Body of pancreas (tissue), 4 donors: ENCODE data around the gene P2RY8. TPM values are rescaled to one million over a fixed set of nuclear protein-coding genes. Genes with fewer than 3 reads are reported as not detected.

Experiments
- ATAC-seq: fragments of 150-250 bp; one replicate; pipeline ENCODE4 v1.9.1; 2016
- DNase-seq, 4 donors: peaks; one replicate each; pipeline ENCODE4 v3.0.0-alpha.2; 2019
- H3K27ac ChIP-seq, 4 donors: fragments of 200-600 bp; sonication (generic); 1 replicate in 3 of 4; 2 replicates in 1 of 4; pipeline versions ENCODE4 v1.5.1 to v1.6.1; 2016 to 2019; ENCODE audit warnings: mild to moderate bottlenecking in 1 of 4, mixed read lengths in 1 of 4, moderate library complexity in 1 of 4
- H3K27me3 ChIP-seq, 2 donors: fragments of 200-600 bp; sonication (generic); one replicate each; pipeline ENCODE4 v1.6.0; 2016; ENCODE audit warnings: mild to moderate bottlenecking in 1 of 2
- H3K36me3 ChIP-seq, 2 donors: fragments of 200-600 bp; sonication (generic); replicated peaks in 1 of 2; 2 replicates each; pipeline ENCODE4 v1.5.1; 2016; ENCODE audit warnings: low read depth in 2 of 2; ENCODE audit not compliant: insufficient read depth in 1 of 2
- H3K4me1 ChIP-seq: fragments of 200-600 bp; sonication (generic); one replicate; pipeline ENCODE4 v1.6.0; 2016
- H3K4me3 ChIP-seq, 2 donors: fragments of 200-600 bp; sonication (generic); 1 replicate in 1 of 2; 2 replicates in 1 of 2; pipeline ENCODE4 v1.5.1; 2016 to 2019
- H3K9me3 ChIP-seq, 3 donors: fragments of 200-600 bp; sonication (generic); 1 replicate in 2 of 3; 2 replicates in 1 of 3; pipeline ENCODE4 v1.5.1; 2016
- POLR2A ChIP-seq, 3 donors: fragments of 450-650 bp; IDR thresholded peaks; one replicate each; pipeline ENCODE4 v1.6.1; 2016; ENCODE audit warnings: antibody characterized with exemption in 3 of 3, mild to moderate bottlenecking in 2 of 3
- WGBS, 2 donors: methylation state at CpG; one replicate each; pipeline ENCODE4 v1.1.5; 2017; 5-methylcytosine and 5-hydroxymethylcytosine counted together
- intact Hi-C: fragments of 100-400 bp; cut with DNase I; formaldehyde crosslinking; loops from one replicate; pipeline ENCODE4 v1.15.1; 2023
- total RNA-seq, 2 donors: library from RNA; depleted of rRNA; stranded (reverse); fragments of >200 nt; gene quantifications; one replicate each; pipeline ENCODE4 v1.1.0, GENCODE V29; 2016
- TF ChIP-seq, protein P1 (sequence below), 7 experiments: fragments of 450-650 bp in 4 of 7; fragments of 200-600 bp in 3 of 7; sonication (generic) in 3 of 7; IDR thresholded peaks; one replicate each; pipeline ENCODE4 v1.5.1; 2016 to 2019; ENCODE audit warnings: antibody characterized with exemption in 7 of 7

Gene P2RY8
- total RNA-seq, 2 donors from 2014 or later = 0.66 to 0.78 TPM

- Histone ChIP-seq H3K4me3 (no peak overlapping the region), H3K27ac (no peak overlapping the region), H3K27me3 (no peaks in the 10 kb centered on the region), H3K9me3 (no peaks in the 10 kb centered on the region), H3K4me1 (no peaks in the 10 kb centered on the region), H3K36me3 (no peaks in the 10 kb centered on the region)
- intact Hi-C loops = loop anchor here (10.0 kb wide), 1 partner anchor 109 kb away; no protein-coding TSS in a partner anchor
- no peak for DNase-seq
- no peak for TF ChIP-seq POLR2A (IDR thresholded peaks at IDR 0.05)
- TF ChIP-seq, protein P1, sequence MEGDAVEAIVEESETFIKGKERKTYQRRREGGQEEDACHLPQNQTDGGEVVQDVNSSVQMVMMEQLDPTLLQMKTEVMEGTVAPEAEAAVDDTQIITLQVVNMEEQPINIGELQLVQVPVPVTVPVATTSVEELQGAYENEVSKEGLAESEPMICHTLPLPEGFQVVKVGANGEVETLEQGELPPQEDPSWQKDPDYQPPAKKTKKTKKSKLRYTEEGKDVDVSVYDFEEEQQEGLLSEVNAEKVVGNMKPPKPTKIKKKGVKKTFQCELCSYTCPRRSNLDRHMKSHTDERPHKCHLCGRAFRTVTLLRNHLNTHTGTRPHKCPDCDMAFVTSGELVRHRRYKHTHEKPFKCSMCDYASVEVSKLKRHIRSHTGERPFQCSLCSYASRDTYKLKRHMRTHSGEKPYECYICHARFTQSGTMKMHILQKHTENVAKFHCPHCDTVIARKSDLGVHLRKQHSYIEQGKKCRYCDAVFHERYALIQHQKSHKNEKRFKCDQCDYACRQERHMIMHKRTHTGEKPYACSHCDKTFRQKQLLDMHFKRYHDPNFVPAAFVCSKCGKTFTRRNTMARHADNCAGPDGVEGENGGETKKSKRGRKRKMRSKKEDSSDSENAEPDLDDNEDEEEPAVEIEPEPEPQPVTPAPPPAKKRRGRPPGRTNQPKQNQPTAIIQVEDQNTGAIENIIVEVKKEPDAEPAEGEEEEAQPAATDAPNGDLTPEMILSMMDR (IDR thresholded peaks at IDR 0.05) = no peak
- no peak for ATAC-seq
- 27 to 43% methylated on average over 36 to 75 of the region's 75 CpGs for WGBS, 2 donors
Measured at GRCh38 chrX:1465286-1466231, 71.4 kb downstream of the P2RY8 start.

DNA sequence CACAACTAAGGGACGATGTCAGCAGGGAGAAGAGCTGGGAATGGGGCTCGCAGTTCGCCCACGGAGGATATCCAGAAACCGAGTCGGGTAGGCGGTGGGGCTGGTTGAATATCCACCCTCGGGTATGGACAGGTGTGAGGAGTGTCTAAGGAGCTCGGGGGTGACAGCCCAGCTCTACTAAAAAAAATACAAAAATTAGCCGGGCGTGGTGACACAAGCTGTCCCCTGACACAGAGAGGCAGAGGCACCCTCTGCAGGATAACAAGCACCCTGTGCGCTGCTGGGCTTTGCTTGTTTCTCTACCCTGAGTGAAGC is 72.1 kb downstream of the P2RY8 start:
- intact Hi-C loops = loop anchor here (10.0 kb wide), 1 partner anchor 110 kb away; no protein-coding TSS in a partner anchor
- no peak overlapping the region for H3K27ac ChIP-seq
- H3K4me1 ChIP-seq = no peaks in the 10 kb centered on the region
- TF ChIP-seq, protein P1 (IDR thresholded peaks at IDR 0.05) = no peak
- no peak for ATAC-seq
- 43 to 48% methylated on average over 4 to 12 of the region's 12 CpGs for WGBS, 2 donors
- DNase-seq = no peak
- H3K27me3 ChIP-seq = no peaks in the 10 kb centered on the region
- no peaks in the 10 kb centered on the region for H3K36me3 ChIP-seq
- H3K4me3 ChIP-seq = no peak overlapping the region
- H3K9me3 ChIP-seq = no peaks in the 10 kb centered on the region

GRCh38 chrX:1464041-1464970 is 72.7 kb downstream of the P2RY8 start:
- WGBS, 2 donors = 31 to 34% methylated on average over 6 to 23 of the region's 24 CpGs
- Histone ChIP-seq H3K27me3 (no peaks in the 10 kb centered on the region), H3K4me3 (no peak overlapping the region), H3K27ac (peak overlapping the region in 1 of 4 donors; percentile 10), H3K36me3 (no peaks in the 10 kb centered on the region), H3K4me1 (no peaks in the 10 kb centered on the region), H3K9me3 (no peaks in the 10 kb centered on the region)
- TF ChIP-seq POLR2A (IDR thresholded peaks at IDR 0.05) = no peak
- TF ChIP-seq, protein P1 (IDR thresholded peaks at IDR 0.05) = no peak
- ATAC-seq (no peak), DNase-seq (no peak)
- intact Hi-C loops = loop anchor here (10.0 kb wide), 1 partner anchor 110 kb away; no protein-coding TSS in a partner anchor

- no peak overlapping the region for H3K4me3 ChIP-seq
- H3K36me3 ChIP-seq = no peaks in the 10 kb centered on the region
- no peaks in the 10 kb centered on the region for H3K4me1 ChIP-seq
- peak overlapping the region in 1 of 4 donors; percentile 10 for H3K27ac ChIP-seq
- no peaks in the 10 kb centered on the region for H3K27me3 ChIP-seq
- intact Hi-C loops = loop anchor here (10.0 kb wide), 1 partner anchor 111 kb away; no protein-coding TSS in a partner anchor
- WGBS, 2 donors = 58 to 71% methylated on average over 5 of the region's 5 CpGs
- ATAC-seq (no peak), DNase-seq (no peak)
- TF ChIP-seq, protein P1 (IDR thresholded peaks at IDR 0.05) = no peak
- TF ChIP-seq POLR2A (IDR thresholded peaks at IDR 0.05) = no peak
- no peaks in the 10 kb centered on the region for H3K9me3 ChIP-seq
Measured at GRCh38 chrX:1463581-1463980, 73.4 kb downstream of the P2RY8 start.
